GM19468 (cell line): ENCODE data around the gene NF1.
"Not testable (repeated sequence)": the region's sequence is repeated elsewhere in the genome, so short reads cannot be mapped to it uniquely, and the experiment has no call there.

Source experiments
- ATAC-seq: cut with Tn5 transposase; IDR thresholded peaks from one replicate; pipeline ENCODE4 v1.9.1; 2021; ENCODE audit warnings: mild to moderate bottlenecking, moderate library complexity, moderate number of reproducible peaks; ENCODE audit not compliant: unreplicated experiment; ENCODE audit errors: extremely low read depth

The NF1 gene

GRCh38 chr17:31318851-31319661, 224.3 kb downstream of the NF1 start:
- ATAC-seq = no peak

- ATAC-seq = no peak
Measured at GRCh38 chr17:31320241-31320640, 225.5 kb downstream of the NF1 start.

DNA sequence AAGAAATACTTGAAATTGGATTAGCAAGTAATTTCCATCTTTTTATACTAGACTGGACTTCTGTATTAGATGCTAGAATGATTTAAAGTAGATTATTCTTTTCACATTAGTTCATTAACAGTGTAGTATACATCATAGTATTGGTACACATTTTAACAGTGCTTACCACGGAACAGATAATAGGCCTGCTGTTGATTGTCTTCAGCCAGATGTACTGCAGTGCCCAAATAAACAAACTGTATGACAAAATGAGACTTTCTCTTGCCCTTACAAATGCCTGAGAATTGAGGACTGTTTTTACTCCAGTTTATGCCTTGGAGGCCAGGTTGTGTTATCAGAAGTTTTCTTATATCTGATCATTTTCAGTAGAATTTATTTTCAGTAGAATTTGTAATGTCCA, 226.0 kb downstream of the NF1 start:
- no peak for ATAC-seq

GRCh38 chr17:31321481-31321880, 226.7 kb downstream of the NF1 start, which contains the start of gene EVI2A:
Gene EVI2A, minus strand, starts transcription at chr17:31321622. Its CDS starts 2,609 bp downstream, at chr17:31319013.
- no peak for ATAC-seq

DNA sequence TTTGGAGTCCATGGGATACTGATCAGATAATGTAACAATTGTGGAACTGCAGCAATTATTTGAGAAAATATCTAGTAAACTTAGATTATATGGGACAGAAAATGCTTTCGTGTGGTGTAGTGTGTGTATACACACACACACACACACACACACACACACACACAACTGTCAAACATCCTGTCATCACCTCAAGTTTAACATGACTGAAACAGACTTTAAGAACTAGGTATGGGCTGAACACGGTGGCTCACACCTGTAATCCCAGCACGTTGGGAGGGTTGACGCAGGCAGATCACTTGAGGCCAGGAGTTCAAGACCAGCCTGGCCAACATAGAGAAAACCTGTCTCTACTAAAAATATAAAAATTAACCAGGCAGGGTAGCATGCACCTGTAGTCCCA, 227.2 kb downstream of the NF1 start:
- no peak for ATAC-seq

DNA sequence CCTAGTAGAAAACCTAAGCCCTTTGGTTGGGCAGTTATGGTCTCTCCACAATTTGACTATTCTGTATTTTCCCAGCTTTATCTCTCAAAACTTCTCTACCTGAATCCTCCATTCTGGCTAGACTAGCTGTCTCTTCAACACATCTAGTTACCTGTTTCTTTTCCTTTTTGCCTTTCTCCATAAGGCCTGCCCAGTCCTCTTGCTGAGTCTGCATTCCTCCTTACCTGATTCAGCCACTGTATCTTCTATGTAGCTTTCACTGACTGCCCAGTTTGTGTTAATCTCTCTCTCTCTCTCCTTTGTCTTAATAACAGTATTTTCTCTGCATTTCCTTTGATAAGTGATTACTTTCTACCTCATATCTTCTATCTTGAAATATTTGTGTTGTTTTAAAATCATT, 228.8 kb downstream of the NF1 start:
- no peak for ATAC-seq

DNA sequence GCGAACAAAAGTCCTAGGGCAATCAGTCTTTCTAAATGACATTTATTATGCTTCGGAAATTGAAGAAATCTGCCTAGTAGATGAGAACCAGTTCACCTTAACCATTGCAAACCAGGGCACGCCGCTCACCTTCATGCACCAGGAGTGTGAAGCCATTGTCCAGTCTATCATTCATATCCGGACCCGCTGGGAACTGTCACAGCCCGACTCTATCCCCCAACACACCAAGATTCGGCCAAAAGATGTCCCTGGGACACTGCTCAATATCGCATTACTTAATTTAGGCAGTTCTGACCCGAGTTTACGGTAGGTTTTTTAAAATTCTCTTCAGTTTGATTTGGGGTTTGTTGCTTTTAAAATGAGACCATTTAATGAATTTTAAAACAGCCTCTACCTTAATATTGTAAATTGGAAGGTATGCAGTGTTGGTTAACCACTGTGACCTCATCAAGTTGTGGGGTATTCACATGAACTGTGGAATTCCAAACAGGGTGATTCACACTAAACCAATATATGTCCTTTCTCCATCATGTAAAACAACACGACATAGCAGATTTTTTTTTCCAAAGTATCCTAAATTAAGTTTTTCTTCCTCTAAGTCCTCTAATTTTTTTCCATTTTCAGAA, 232.9 kb downstream of the NF1 start:
- ATAC-seq = no peak

GRCh38 chr17:31328160-31328535, 233.4 kb downstream of the NF1 start:
- no peak for ATAC-seq

- ATAC-seq = no peak
Measured at GRCh38 chr17:31329221-31329620, 234.4 kb downstream of the NF1 start.

GRCh38 chr17:31339906-31340661, 245.3 kb downstream of the NF1 start:
- no peak for ATAC-seq

DNA sequence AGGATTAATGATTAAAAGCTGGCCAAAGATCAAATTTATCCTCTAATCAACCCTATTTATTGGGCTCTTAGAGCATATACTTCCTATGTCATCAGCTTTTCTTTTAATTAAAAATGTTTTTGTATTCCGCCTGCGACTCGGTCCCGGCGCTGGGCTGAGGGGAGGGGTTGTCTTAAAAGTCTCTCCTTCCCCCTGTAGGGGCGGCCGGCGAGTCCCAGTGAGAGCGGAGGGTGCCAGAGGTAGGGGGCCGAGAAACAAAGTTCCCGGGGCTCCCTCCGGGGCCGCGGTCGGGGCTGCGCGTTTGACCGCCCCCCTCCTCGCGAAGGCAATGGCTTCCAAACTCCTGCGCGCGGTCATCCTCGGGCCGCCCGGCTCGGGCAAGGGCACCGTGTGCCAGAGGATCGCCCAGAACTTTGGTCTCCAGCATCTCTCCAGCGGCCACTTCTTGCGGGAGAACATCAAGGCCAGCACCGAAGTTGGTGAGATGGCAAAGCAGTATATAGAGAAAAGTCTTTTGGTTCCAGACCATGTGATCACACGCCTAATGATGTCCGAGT, 250.5 kb downstream of the NF1 start:
- not testable (repeated sequence) for ATAC-seq

- no peak for ATAC-seq
Measured at GRCh38 chr17:31349454-31349853, 254.7 kb downstream of the NF1 start.

DNA sequence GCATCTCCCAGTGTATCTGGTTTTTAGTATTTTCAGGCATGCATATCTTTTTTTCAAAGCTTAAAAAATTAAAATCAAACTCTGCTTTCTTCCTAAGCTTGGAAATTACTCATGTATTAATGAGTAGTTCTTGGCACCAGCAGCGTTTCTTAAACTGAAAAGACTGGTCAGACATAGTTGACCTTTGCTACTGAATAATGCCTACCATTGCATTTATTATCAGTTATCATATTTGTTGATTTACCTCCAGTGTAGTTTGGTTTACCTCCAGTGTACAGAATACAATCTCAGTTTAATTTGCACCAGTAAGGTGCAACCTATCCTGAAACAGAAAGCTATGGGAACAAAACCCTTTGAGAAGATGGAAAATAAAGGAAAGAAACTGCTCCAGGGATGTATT, 261.2 kb downstream of the NF1 start:
- ATAC-seq = no peak

DNA sequence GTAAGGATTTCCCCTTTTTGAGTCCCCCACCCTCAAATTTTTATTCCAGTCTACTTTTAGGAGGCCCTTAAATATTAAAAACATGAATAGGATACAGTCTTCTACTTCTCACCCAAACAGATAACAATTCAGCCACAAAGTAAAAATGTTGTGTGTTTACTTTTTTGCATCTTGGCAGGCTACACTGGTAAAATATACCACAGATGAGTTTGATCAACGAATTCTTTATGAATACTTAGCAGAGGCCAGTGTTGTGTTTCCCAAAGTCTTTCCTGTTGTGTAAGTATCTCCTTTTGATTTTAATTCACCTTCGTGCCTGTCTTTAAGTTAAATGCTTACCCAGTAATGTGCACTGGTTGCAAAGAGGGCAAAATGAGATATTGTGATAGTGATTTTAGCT, 262.3 kb downstream of the NF1 start:
- ATAC-seq = no peak

GRCh38 chr17:31357839-31358394, 263.1 kb downstream of the NF1 start:
- no peak for ATAC-seq

GRCh38 chr17:31364012-31364411, 269.2 kb downstream of the NF1 start:
- ATAC-seq = no peak

GRCh38 chr17:31366088-31366487, 271.3 kb downstream of the NF1 start:
- no peak for ATAC-seq

DNA sequence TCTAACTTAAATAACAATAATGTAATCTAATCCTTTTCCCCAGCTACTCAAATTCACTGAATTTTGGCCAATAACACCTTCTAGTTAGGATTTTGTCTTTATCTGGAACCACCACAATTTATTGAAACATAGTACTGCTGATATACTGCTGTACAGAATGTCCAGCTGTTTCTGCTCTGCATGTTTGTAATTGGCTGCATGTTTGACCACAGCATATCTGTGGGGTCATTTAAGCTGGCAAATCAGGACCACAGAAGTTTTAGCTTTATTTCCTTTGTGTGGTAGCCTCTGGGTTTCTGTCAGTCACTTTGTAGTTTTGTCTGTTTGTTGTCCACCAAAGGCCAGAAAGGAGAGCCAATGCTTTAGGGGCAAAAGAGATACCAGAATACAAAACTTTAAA, 274.5 kb downstream of the NF1 start:
- no peak for ATAC-seq

DNA sequence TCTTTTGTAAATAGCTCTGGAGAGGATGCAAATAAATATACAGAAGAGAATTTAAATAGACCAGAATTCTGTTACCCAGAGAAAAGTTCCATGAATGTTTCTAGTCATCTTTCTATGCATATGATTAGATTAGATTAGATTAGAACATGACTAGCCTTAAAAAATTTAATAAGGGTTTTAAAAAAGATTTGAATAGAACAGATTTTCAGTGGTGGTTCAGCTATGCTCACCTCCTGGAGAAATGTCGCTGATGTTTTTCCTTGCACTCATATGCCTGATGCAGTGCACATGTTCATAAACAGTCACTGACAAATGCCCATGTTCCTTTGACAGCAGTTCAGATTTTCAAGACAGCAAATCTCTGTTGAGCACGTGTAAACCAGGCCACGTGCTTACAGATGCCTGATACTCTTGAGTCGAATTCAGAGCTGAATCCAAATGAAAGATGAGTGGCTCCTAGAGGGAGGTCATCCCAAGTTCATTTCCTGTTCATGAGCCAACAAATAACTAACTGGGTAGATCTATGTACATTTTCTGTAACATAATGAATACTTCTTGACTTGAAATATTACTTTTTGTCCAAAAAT, 276.8 kb downstream of the NF1 start:
- ATAC-seq = no peak
